MG63 (cell line): ENCODE measurements around the gene GMPR. TPM values are rescaled to one million over a fixed set of nuclear protein-coding genes. Genes with fewer than 3 reads are reported as not detected.

Source experiments
- DNase-seq: peaks from one replicate; pipeline ENCODE4 v3.0.0-alpha.2; 2020
- H3K27me3 ChIP-seq: fragments of 250-450 bp; sonication (Bioruptor Pico); 2 replicates; pipeline ENCODE4 v1.5.1; 2020; ENCODE audit warnings: mild to moderate bottlenecking, moderate library complexity
- H3K36me3 ChIP-seq: fragments of 250-450 bp; sonication (Bioruptor Pico); 2 replicates; pipeline ENCODE4 v1.5.1; 2020; ENCODE audit warnings: mild to moderate bottlenecking, moderate library complexity
- H3K4me3 ChIP-seq: fragments of 250-450 bp; sonication (Bioruptor Pico); 2 replicates; pipeline ENCODE4 v1.5.1; 2020; ENCODE audit warnings: mild to moderate bottlenecking, moderate library complexity
- H3K9me3 ChIP-seq: fragments of 250-450 bp; sonication (Bioruptor Pico); 2 replicates; pipeline ENCODE4 v1.5.1; 2020; ENCODE audit warnings: mild to moderate bottlenecking, moderate library complexity
- total RNA-seq: library from RNA; depleted of rRNA; stranded (reverse); fragments of >200 nt; shearing (Covaris generic); gene quantifications from 2 replicates; pipeline ENCODE4 v1.2.3, GENCODE V29; 2014; ENCODE audit warnings: low replicate concordance; rRNA removed

GMPR gene
- total RNA-seq, result 5.9 and 9.9 TPM in 2 replicates

DNA sequence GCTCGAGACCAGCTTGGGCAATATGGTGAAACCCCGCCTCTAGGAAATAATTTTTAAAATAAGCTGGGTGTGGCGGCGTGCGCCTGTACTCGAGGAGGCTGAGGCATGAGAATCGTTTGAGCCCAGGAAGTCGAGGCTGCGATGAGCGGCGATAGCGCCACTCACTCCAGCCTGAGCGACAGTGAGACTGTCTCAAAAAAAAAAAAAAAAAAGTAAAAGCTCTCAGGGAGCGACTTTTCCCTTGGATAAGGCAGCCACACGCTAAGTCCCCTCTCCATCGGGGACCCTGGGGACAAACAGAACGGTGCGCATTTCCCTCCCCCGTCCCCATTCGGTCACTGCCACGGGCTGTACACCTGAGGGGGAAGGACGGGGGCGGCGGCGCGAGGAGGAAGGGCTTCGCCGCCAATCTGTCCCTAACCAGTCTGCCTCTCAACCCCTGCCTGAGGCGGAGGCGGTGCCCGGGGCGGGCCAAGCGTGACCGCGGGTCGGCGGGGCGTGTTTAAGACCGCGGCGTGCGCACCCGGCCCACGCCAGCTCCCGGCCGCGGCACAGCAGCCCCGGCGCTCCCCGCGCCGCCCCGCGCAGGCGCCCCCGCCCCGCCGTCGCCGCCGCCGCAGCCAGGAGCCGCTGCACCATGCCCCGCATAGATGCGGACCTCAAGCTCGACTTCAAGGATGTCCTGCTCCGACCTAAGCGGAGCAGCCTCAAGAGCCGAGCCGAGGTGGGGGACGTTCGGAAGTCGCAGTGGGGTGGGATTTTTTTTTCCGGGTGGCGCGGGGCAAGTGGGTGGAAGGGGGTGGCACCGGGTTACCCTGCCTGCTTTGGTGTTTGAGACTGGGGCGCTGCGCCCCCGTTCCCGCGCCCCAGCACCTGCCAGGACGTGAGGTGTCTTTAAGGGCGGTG is at the start of gene GMPR:
Gene GMPR (plus strand): TSS at position 531 of the 906 bp plus-strand sequence. CDS start 107 bp downstream, at position 638.
- DNase-seq, result peak; percentile 68
- H3K36me3 ChIP-seq, result no peaks in the 10 kb centered on the region
- H3K9me3 ChIP-seq, result no peaks in the 10 kb centered on the region
- H3K4me3 ChIP-seq, result peak within 1 kb of the TSS; percentile 53
- H3K27me3 ChIP-seq, result no peaks in the 10 kb centered on the region

DNA sequence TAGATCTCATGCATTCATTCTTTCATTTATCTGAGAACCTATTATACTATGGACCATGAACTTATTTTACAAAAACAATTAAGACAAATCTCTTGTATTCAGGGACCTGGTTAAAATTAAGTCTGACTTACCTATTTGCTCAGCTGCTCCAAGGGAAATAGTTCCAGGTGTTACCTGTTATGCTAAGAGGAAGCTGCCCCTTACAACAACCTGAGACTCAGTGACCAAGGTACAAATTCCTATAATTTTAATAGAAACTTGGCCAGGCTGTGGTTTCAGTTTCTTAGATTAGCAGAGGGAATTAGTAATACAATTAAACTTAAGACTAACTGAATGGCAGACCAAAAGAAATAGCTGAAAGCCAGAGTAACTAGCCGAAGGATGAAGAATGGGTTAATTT is 48.2 kb upstream of the GMPR start:
- peaks cover 7% of the 10 kb centered on the region for H3K27me3 ChIP-seq
- H3K4me3 ChIP-seq, result no peak overlapping the region
- no peaks in the 10 kb centered on the region for H3K36me3 ChIP-seq
- no peaks in the 10 kb centered on the region for H3K9me3 ChIP-seq
- no peak for DNase-seq

DNA sequence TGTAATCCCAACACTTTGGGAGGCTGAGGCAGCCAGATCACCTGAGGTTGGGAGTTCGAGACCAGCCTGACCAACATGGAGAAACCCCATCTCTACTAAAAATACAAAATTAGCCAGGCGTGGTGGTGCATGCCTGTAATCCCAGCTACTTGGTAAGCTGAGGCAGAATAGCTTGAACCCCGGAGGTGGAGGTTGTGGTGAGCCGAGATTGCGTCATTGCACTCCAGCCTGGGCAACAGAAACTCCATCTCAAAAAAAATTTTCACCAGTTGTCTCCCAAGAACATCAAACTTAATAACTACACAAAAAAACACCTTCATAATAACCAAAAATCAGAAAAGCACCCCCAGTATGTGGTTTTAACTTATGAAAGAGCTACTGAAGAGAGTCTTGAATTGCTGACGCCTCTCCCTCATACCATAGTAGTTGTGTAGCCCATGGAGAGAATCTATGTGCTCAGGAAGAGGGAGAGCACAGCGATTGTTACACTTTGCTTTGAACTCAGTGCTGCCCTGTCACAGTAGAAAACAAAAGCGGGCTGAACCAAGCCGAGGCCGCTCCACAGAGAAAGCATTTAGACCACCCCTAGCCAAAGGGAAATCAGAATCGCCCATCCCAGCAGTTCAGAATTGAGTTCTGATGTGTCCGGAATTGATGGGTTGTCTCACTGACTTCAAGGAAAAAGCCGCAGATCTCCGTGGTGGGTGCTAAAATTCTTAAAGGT is 42.0 kb upstream of the GMPR start:
- H3K27me3 ChIP-seq, result no peaks in the 10 kb centered on the region
- no peaks in the 10 kb centered on the region for H3K36me3 ChIP-seq
- no peak overlapping the region for H3K4me3 ChIP-seq
- no peak for DNase-seq
- no peaks in the 10 kb centered on the region for H3K9me3 ChIP-seq

DNA sequence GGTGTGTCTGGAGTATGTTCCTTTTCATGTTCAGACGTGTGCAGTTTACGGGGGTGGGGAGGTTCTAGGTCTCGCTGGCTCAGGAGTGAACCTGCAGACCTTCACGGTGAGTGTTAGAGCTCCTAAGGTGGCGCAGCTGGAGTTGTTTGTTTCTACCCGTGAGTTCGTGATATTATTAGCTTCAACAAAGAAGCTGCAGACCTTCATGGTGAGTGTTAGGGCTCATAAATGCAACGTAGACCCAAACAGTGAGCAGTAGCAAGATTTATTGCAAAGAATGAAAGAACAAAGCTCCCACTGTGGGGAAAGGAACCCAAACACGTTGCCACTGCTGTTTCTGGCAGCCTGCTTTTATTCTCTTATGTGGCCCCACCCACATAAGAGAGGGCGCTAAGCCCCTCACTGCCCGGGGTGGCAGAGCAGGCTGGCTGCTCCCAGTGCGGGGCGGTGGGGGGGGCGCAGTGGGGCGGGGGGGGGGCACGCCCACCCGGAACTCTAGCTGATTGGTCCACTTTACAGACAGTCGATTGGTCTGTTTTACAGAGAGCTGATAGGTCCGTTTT is 41.3 kb upstream of the GMPR start:
- no peak overlapping the region for H3K4me3 ChIP-seq
- no peak for DNase-seq
- H3K36me3 ChIP-seq, result no peaks in the 10 kb centered on the region
- H3K27me3 ChIP-seq, result no peaks in the 10 kb centered on the region
- H3K9me3 ChIP-seq, result no peaks in the 10 kb centered on the region

DNA sequence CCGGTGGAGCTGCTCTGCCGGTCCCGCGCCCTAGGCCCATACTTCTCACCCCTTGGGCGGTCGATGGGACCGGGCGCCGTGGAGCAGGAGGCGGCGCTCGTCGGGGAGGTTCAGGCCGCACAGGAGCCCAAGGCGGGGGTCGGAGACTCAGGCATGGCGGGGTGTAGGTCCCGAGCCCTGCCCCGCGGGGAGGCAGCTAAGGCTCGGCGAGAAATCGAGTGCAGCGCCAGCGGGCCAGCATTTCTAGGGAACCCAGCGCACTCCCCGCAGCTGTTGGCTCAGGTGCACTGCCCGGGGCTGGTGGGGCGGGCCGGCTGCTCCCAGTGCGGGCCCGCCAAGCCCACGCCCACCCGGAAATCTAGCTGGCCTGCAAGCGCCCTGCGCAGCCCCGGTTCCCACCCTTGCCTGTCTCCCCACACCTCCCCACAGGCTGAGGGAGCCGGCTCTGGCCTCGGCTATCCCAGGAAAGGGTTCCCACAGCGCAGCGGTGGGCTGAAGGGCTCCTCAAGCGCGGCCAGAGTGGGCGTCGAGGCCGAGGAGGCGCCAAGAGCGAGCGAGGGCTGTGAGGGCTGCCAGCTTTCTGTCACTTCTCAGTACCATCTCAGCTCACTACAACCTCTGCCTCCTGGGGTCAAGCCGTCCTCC is 40.2 kb upstream of the GMPR start:
- no peaks in the 10 kb centered on the region for H3K36me3 ChIP-seq
- H3K27me3 ChIP-seq, result no peaks in the 10 kb centered on the region
- no peak for DNase-seq
- H3K9me3 ChIP-seq, result no peaks in the 10 kb centered on the region
- no peak overlapping the region for H3K4me3 ChIP-seq

DNA sequence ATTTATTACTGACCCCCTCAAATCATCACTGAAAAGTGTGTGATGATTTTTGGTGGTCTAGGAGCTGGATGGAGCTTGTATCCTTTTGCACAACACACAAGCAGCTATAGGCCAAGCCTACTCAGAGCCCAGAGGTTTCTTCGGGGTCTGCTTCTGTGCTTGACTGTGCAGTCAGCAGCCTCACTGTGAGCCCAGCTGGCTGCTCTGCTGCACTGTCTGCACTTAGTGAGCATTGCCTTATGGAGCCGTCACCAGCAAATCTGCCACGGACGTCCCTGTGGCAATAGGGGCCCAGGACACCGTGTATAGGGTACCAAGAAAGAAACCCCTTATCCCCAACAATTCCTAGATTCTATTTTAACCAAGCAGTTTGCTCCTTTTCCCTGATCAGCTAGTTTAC is 38.6 kb upstream of the GMPR start:
- Histone ChIP-seq H3K36me3 (no peaks in the 10 kb centered on the region), H3K27me3 (no peaks in the 10 kb centered on the region), H3K4me3 (no peak overlapping the region), H3K9me3 (no peaks in the 10 kb centered on the region)
- no peak for DNase-seq

DNA sequence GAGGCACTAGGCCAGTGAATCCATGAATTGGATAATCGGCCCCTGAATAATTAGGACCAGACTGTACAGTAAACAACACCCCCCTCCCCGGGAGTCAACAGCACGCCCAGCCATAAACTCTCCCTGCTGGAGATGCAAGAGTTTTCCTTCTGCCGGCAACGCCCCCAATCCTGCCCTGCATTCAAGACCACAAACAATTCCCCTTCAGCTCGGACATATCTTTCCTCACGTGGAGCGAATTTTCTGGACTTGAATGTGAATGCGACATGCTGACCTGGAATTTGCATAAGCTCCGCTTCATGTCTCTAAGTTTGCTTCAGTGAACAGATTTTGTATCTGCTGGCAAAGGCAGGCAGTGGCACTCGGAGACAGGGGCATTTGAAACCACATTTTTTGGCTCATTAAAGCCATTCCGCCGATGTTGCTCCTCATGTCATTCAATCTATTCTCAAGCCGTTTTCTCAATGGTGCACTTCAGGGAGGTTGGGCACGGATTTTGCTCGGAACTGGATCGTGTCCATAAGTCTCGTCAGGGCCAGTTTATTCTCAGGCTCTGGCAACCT is 38.0 kb upstream of the GMPR start:
- DNase-seq, result no peak
- Histone ChIP-seq H3K36me3 (no peaks in the 10 kb centered on the region), H3K4me3 (no peak overlapping the region), H3K9me3 (no peaks in the 10 kb centered on the region), H3K27me3 (no peaks in the 10 kb centered on the region)

DNA sequence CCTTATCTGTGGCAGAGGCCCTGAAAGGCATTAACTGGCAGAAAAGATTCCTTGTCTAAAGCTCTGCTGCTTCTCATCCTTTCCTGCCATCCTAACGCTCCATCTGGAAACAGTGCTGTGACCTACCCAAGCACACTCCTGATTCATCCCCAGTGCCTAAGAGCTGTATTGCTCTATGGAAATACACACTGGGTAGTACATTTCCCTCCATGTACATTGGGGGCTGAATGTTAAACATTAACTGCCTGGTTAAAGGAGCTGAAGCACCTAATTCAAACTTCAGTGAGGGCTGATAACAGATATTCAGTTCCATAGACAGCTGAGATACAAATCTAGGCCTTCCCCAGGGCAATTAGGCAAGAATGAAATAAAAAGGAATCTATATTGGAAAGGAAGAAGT is 36.7 kb upstream of the GMPR start:
- Histone ChIP-seq H3K4me3 (no peak overlapping the region), H3K9me3 (no peaks in the 10 kb centered on the region), H3K36me3 (no peaks in the 10 kb centered on the region), H3K27me3 (no peaks in the 10 kb centered on the region)
- DNase-seq, result no peak

DNA sequence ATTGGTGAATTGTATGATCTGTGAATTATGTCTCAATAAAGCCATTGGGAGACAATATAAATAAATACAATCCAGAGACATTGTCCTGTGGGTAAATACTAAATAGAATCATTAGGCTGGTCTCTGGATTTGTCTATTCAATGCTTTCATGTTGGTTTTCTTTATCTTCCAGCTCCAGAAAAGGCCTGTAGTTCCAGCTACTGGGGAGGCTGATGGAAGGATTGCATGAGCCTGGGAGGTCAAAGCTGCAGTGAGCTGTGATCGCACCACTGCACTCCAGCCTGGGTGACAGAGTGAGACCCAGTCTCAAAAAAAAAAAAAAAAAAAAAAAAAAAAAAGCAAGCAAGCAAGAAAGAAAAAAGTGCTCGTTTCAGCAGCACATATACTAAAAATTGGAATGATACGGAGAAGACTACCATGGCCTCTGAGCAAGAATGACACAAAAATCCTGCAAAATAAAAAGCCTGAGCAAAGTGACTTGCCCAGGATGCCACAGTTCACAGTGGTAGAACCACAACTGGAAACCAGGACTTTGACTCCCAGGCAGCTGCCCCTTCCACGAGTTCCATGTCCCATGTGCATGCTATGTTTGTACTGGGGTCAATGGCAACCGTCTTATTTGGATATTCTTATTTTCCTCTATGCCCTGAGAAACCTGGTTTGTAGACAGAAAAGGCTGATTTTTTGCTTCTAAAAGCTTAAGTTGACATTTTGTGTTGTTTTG is 33.6 kb upstream of the GMPR start:
- no peak for DNase-seq
- no peaks in the 10 kb centered on the region for H3K27me3 ChIP-seq
- no peak overlapping the region for H3K4me3 ChIP-seq

DNA sequence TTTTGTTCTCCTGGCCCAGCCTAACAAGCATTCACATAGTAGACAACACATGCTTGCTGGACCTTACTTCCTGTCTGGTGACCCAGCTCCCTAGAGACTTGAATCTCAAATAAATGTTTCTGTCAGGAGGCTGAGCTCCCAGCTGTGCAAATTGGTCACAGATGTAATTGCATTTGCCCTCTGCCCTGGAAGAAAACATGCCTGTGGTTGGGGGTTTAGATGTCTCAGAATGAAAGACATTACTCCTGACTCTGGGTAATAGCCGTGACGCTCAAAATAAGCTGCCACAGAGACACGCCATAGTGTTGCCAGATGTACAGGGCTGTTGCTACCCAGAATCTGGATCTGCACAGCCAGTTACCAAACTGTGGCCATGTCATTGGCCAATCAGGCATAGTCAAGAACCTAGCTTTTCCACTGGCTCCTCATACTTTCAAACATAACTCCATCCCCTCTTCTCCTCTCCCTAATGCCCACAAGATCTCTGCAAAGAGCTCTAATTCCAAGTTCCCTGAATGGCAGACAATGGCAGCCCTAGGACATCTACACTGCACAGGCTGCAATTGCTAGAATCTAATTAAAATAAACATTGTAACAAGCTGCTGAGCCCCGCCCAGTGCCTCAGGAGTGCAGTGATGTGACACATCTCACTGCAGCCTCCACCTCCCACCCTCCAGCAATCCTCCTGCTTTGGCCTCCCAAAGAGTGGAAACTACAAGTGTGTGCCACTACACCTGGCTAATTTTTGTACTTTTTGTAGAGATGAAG is 32.8 kb upstream of the GMPR start:
- H3K9me3 ChIP-seq, result no peaks in the 10 kb centered on the region
- no peaks in the 10 kb centered on the region for H3K36me3 ChIP-seq
- DNase-seq, result peak; percentile 28
- H3K4me3 ChIP-seq, result no peak overlapping the region
- no peaks in the 10 kb centered on the region for H3K27me3 ChIP-seq

More for the DNA sequence above, 33.6 kb upstream of the GMPR start:
- no peaks in the 10 kb centered on the region for H3K36me3 ChIP-seq
- H3K9me3 ChIP-seq, result no peaks in the 10 kb centered on the region

DNA sequence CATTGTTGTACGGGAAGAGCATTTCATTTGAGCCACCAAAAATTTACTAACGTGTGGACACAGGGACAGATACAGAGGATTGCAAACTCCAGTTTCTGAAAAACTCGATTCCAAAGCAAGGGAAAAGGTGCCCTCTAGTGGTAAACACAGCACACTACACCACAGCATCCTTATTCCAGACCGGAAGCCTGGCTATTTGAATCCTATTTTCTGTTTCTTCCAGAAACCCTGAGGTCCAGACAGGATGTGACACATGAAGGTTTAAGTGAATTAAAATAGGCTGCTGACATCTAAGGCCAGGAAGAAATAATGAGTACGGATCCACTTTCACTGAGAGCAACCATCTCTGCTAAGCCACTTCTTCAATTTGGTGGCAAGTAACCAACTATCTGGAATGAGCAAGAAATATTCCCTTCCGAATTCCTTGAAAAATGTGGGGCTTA is 31.8 kb upstream of the GMPR start:
- no peaks in the 10 kb centered on the region for H3K36me3 ChIP-seq
- no peak overlapping the region for H3K4me3 ChIP-seq
- H3K27me3 ChIP-seq, result no peaks in the 10 kb centered on the region
- DNase-seq, result peak; percentile 28
- H3K9me3 ChIP-seq, result no peaks in the 10 kb centered on the region

DNA sequence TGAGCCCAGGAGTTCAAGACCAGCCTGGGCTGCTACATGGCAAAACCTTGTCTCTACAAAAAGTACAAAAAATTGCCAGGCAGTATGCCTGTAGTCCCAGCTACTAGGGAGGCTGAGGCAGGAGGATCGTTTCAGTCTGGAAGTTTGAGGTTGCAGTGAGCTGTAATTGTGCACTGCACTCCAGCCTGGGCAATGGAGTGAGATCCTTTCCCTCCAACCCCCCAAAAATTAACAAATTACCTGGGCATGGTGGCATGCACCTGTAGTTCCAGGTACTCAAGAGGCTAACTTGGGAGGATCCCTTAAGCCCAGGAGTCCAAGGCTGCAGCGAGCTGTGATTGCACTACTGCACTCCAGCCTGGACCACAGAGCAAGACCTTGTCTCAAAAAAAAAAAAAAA is 29.4 kb upstream of the GMPR start:
- Histone ChIP-seq H3K4me3 (no peak overlapping the region), H3K36me3 (no peaks in the 10 kb centered on the region), H3K27me3 (no peaks in the 10 kb centered on the region), H3K9me3 (no peaks in the 10 kb centered on the region)
- no peak for DNase-seq

DNA sequence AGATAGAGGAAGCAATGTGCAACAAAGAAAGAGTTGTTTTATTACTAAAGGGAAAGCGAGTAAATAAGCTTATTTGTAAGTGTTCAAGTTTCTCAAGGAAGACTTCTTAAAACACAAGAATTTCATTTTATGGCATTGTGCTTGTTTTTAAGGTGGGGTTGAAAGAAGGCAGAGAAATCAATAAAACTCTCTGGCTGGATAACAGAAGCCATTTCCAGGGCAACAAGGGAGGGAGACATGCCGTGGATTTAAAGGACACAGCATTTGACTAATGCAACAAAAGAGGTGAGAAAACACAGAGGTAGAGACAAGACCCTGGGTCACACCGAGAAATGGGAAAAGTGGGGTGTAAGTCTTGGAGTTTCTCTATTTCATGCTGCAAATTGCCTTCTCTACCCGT is 28.8 kb upstream of the GMPR start:
- Histone ChIP-seq H3K36me3 (no peaks in the 10 kb centered on the region), H3K4me3 (no peak overlapping the region), H3K9me3 (no peaks in the 10 kb centered on the region), H3K27me3 (no peaks in the 10 kb centered on the region)
- DNase-seq, result no peak

DNA sequence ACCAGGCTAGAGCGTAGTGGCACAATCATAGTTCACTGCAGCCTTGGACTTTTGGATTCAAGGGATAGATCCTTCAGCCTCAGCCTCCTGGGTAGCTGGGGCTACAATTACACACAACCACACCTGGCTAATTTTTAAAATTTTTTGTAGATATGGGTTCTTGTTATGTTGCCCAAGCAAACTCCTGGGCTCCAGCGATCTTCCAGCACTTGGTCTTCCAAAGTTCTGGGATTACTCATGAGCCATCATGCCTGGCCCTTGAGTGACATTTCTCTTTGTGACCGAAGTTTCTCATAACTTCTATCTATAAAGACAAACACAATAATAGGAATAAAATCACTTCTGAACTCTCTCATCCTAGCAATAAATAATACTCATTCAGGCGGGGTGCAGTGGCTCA is 26.1 kb upstream of the GMPR start:
- H3K9me3 ChIP-seq, result no peaks in the 10 kb centered on the region
- no peak overlapping the region for H3K4me3 ChIP-seq
- no peak for DNase-seq
- H3K27me3 ChIP-seq, result no peaks in the 10 kb centered on the region
- no peaks in the 10 kb centered on the region for H3K36me3 ChIP-seq

DNA sequence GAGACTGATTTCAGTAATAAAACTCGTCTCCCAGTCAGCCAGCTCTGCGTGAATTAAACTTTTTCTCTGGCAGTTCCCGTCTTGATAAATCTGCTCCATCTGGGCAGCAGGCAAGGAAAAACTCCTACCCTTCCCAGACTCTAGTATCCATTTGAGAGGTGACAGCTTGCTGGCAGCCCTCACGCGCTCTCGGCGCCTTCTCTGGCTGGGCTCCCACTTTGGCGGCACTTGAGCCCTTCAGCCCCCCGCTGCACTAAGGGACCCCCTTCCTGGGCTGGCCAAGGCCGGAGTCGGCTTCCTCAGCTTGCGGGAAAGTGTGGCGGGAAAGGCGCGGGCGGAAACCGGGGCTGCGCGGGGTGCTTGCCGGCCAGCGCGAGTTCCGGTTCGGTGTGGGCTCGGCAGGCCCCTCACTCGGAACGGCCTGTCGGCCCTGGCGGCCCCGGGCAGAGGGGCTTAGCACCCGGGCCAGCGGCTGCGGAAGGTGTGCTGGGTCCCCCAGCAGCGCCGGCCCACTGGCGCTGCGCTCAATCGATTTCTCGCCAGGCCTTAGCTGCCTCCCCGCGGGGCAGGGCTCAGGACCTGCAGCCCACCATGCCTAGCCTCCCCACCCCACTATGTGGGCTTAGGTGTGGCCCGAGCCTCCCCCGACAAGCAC is 21.8 kb upstream of the GMPR start:
- DNase-seq, result no peak
- Histone ChIP-seq H3K36me3 (no peaks in the 10 kb centered on the region), H3K9me3 (no peaks in the 10 kb centered on the region), H3K4me3 (no peak overlapping the region), H3K27me3 (no peaks in the 10 kb centered on the region)
